K562 (cell line): ENCODE measurements around the gene IRS2. TPM values are rescaled to one million over a fixed set of nuclear protein-coding genes. Genes with fewer than 3 reads are reported as not detected.

Experiments
- AFF1 ChIP-seq, 2 experiments: fragments of 450-650 bp; IDR thresholded peaks; 2 replicates each; pipeline ENCODE4 v1.6.1; 2018; ENCODE audit warnings: mild to moderate bottlenecking in 2 of 2, low read depth in 1 of 2; ENCODE audit not compliant: partially characterized antibody in 2 of 2
- ATF4 ChIP-seq: fragments of 450-650 bp; formaldehyde crosslinking; IDR thresholded peaks from 2 replicates; pipeline ENCODE4 v1.4.0; 2022; ENCODE audit warnings: mild to moderate bottlenecking, moderate library complexity
- GMEB1 ChIP-seq: fragments of 250-450 bp; sonication (Bioruptor Pico); IDR thresholded peaks from 2 replicates; pipeline ENCODE4 v1.4.0; 2020; ENCODE audit warnings: mild to moderate bottlenecking
- HLTF ChIP-seq: fragments of 450-650 bp; IDR thresholded peaks from 2 replicates; pipeline ENCODE4 v1.6.1; 2016
- ILK ChIP-seq: fragments of 450-650 bp; IDR thresholded peaks from 2 replicates; pipeline ENCODE4 v1.6.1; 2016; ENCODE audit warnings: missing genetic modification characterization, low read depth, mild to moderate bottlenecking, missing compliant biosample characterization, moderate library complexity, borderline replicate concordance
- IRF9 ChIP-seq: fragments of 450-650 bp; IDR thresholded peaks from 2 replicates; pipeline ENCODE4 v1.6.1; 2016; ENCODE audit warnings: missing biosample characterization, missing genetic modification characterization
- PCBP2 ChIP-seq: fragments of 200-400 bp; formaldehyde crosslinking; IDR thresholded peaks from 2 replicates; pipeline ENCODE4 v1.6.1; 2018; ENCODE audit warnings: low read length, low read depth, mild to moderate bottlenecking, moderate library complexity; ENCODE audit not compliant: poor library complexity, severe bottlenecking
- SAFB ChIP-seq: fragments of 200-400 bp; formaldehyde crosslinking; IDR thresholded peaks from 2 replicates; pipeline ENCODE4 v1.6.1; 2017; ENCODE audit warnings: low read depth, low read length, borderline replicate concordance
- SIN3B ChIP-seq: fragments of 450-650 bp; IDR thresholded peaks from 2 replicates; pipeline ENCODE4 v1.6.1; 2017; ENCODE audit warnings: low read depth, mild to moderate bottlenecking, moderate library complexity
- SRSF7 ChIP-seq: fragments of 200-400 bp; formaldehyde crosslinking; optimal IDR thresholded peaks from 2 replicates; pipeline ENCODE3; 2017; ENCODE audit warnings: mild to moderate bottlenecking, low read depth, low read length
- TFAP4 ChIP-seq: sonication (generic); formaldehyde crosslinking; IDR thresholded peaks from 2 replicates; pipeline ENCODE4 v1.8.0; 2022; ENCODE audit warnings: missing genetic modification reagents, mild to moderate bottlenecking, moderate library complexity, borderline replicate concordance
- ZNF280A ChIP-seq: fragments of 450-650 bp; IDR thresholded peaks from 2 replicates; pipeline ENCODE4 v1.6.1; 2018; ENCODE audit warnings: mild to moderate bottlenecking, low read depth; ENCODE audit not compliant: partially characterized antibody
- polyA plus RNA-seq, 8 experiments: library from polyadenylated mRNA; depleted of rRNA in 4 of 8; stranded (reverse) in 5 of 8; unstranded in 3 of 8; fragments of >200 nt; fragmentation: Nextera tagmentation in 2 of 8; fragmentation: Illumina TruSeq in 1 of 8; extraction: Ambion mirVana in 2 of 8; extraction: Trizol in 1 of 8; gene quantifications; 2 replicates each; pipeline versions ENCODE4 v1.2.1 to v1.2.3, GENCODE V29; 2011 to 2014; ENCODE audit warnings: inconsistent platforms in 1 of 8, missing spikeins in 1 of 8
- total RNA-seq, 7 experiments: library from RNA; depleted of rRNA in 6 of 7; stranded (reverse); fragments of >200 nt in 6 of 7; fragmentation: Illumina TruSeq in 2 of 7; extraction: Trizol in 2 of 7; gene quantifications; 2 replicates each; pipeline versions ENCODE4 v1.2.1 to v1.2.3, GENCODE V29; 2011 to 2021; ENCODE audit warnings: low replicate concordance in 1 of 7

Gene IRS2
- total and polyA plus RNA-seq, 9 of the 15 experiments (the other 6 are each of a cell fraction or from before 2014, with no cell fraction given) = 0.36 to 4.6 (median 0.63) TPM

GRCh38 chr13:109707044-109707741 is 79.2 kb downstream of the IRS2 start (continued):
- TF ChIP-seq AFF1 (IDR thresholded peaks at IDR 0.05; ENCODE audit: low read depth in 1 of 2, partially characterized antibody in 2 of 2) (peak in 1 of 2 experiments; percentile 53), SAFB (no peak), SIN3B (no peak), SRSF7 (no peak), ATF4 (peak; percentile 99), ILK (no peak), ZNF280A (no peak), IRF9 (tag) (peak; percentile 78; the same call in 1 of the 2 replicates), HLTF (no peak), GMEB1 (no peak), PCBP2 (no peak), TFAP4 (CRISPR knock-in tag) (peak; percentile 93)
